ENCODE measurements around the gene GUCA1A.

Gene GUCA1A

DNA sequence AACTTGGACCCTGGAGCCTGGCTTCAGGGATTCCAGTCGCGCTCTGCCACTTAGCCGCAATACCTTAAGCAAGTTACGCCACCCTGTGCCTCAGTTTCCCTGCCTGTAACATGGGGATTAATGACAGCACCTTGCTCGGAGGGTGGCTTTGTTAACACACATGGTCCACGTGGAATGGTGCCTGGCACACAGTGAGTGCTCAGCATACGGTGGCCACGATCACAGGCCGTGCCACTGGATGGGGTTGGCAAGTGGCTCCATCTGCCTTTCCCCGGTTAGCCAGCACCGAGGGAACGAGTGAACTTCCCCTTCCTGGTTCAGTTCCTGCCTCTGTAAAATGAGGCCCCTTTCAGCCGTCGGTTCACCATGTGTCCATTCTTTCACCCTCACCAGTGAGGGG lies 47.9 kb upstream of the GUCA1A start:
- Histone ChIP-seq H3K4me3 (ENCODE audit: low read length, poor library complexity, severe bottlenecking) (no peak overlapping the region), H3K36me3 (ENCODE audit: insufficient read depth, low read length) (no peaks in the 10 kb centered on the region), H3F3A (ENCODE audit: low read depth) (no peaks in the 10 kb centered on the region), H3K79me2 (ENCODE audit: insufficient read depth, low read length) (no peaks in the 10 kb centered on the region), H3K9ac (ENCODE audit: low read depth, low read length, poor library complexity, severe bottlenecking) (no peak overlapping the region), H3K9me3 (ENCODE audit: insufficient read depth, low read depth, low read length) (no peaks in the 10 kb centered on the region), H3K4me1 (ENCODE audit: insufficient read depth, low read length, poor library complexity, severe bottlenecking) (no peaks in the 10 kb centered on the region), H3K4me2 (ENCODE audit: low read depth, low read length, poor library complexity, severe bottlenecking) (no peak overlapping the region), H4K20me1 (ENCODE audit: insufficient read depth, low read length, poor library complexity, severe bottlenecking) (no peaks in the 10 kb centered on the region), H3K9me2 (replicated peaks; ENCODE audit: low read depth, low read length) (no peaks in the 10 kb centered on the region), H2AFZ (ENCODE audit: low read length) (no peak overlapping the region), H3K27me3 (ENCODE audit: insufficient read depth, low read length, poor library complexity, severe bottlenecking) (no peaks in the 10 kb centered on the region)
- TF ChIP-seq, protein P1, sequence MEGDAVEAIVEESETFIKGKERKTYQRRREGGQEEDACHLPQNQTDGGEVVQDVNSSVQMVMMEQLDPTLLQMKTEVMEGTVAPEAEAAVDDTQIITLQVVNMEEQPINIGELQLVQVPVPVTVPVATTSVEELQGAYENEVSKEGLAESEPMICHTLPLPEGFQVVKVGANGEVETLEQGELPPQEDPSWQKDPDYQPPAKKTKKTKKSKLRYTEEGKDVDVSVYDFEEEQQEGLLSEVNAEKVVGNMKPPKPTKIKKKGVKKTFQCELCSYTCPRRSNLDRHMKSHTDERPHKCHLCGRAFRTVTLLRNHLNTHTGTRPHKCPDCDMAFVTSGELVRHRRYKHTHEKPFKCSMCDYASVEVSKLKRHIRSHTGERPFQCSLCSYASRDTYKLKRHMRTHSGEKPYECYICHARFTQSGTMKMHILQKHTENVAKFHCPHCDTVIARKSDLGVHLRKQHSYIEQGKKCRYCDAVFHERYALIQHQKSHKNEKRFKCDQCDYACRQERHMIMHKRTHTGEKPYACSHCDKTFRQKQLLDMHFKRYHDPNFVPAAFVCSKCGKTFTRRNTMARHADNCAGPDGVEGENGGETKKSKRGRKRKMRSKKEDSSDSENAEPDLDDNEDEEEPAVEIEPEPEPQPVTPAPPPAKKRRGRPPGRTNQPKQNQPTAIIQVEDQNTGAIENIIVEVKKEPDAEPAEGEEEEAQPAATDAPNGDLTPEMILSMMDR (conservative IDR thresholded peaks at IDR 0.05; ENCODE audit: low read length), result no peak
- no peak for TF ChIP-seq EZH2phosphoT487 (IDR thresholded peaks at IDR 0.05; ENCODE audit: borderline replicate concordance)

DNA sequence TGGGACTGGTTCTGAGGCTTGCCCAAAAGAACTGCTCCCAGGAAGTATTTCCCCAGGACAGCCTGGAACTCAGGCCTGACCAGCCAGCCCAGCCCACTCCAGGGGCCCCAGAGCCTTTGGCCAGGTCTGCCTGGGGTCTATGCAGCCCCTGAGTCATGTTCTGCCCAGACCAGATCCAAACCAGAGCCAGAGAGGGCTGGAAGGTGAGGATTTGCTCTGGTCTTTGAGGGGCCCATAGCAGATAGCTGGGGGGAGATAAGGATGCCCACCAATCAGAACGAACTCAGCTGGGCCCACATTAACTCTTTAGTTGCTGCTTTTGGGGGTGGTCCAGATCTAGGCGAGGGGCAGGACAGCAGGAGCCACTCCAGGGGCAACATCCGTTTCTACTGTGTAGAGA lies 47.5 kb upstream of the GUCA1A start:
- no peak overlapping the region for H3K9ac ChIP-seq (ENCODE audit: low read depth, low read length, poor library complexity, severe bottlenecking)
- no peaks in the 10 kb centered on the region for H3K79me2 ChIP-seq (ENCODE audit: insufficient read depth, low read length)

DNA sequence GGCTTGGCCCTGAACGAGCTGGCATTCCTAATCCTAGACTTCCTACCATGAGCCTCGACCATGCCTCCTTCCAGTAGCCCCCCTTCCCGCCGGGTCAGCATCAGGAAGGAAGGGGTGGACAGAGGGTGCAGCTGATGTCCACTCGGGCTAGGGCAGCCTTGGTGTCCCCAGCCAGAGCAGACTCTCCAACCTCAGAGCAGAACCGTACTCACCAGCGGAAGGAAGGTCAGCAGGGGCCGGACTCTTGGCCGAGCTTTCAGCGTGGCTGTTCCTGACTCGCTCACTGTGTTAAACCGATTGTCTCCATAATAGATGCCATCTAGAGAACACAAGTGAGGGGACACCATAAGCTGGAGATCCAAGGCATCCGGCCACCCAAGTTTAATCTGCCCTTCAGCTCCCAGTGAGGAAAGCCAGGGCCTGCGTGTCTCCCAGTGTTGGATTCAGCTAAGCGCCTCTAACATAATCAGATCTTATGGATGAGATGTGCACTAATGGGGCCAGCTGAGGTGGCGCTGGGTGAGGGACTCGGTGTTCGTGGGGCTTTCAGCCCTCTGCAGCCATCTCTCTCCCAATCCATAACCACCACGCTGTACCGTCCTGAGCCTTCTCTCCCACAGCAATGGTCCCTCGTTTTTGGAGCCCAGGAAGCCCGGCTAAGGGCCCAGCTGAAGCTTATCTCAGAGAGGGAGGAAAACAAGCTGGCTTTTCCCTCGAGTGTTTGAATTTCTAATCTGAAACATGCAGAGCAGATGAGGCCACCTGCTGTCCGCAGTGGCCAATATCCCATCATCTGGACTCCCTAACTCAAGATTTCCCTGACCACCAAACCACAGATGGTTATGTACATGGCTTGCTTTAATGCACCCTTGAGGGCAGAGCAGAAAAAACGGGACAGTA lies 44.5 kb upstream of the GUCA1A start:
- H3K9me3 ChIP-seq (ENCODE audit: insufficient read depth, low read depth, low read length), result no peaks in the 10 kb centered on the region
- no peaks in the 10 kb centered on the region for H3K4me1 ChIP-seq (ENCODE audit: insufficient read depth, low read length, poor library complexity, severe bottlenecking)
- H3K36me3 ChIP-seq (ENCODE audit: insufficient read depth, low read length), result no peaks in the 10 kb centered on the region
- no peak overlapping the region for H3K4me3 ChIP-seq (ENCODE audit: low read length, poor library complexity, severe bottlenecking)
- no peak overlapping the region for H3K4me2 ChIP-seq (ENCODE audit: low read depth, low read length, poor library complexity, severe bottlenecking)
- H3K27me3 ChIP-seq (ENCODE audit: insufficient read depth, low read length, poor library complexity, severe bottlenecking), result no peaks in the 10 kb centered on the region
- H3F3A ChIP-seq (ENCODE audit: low read depth), result no peaks in the 10 kb centered on the region
- H3K79me2 ChIP-seq (ENCODE audit: insufficient read depth, low read length), result no peaks in the 10 kb centered on the region
- TF ChIP-seq EZH2phosphoT487 (IDR thresholded peaks at IDR 0.05; ENCODE audit: borderline replicate concordance), result no peak
- TF ChIP-seq, protein P1 (conservative IDR thresholded peaks at IDR 0.05; ENCODE audit: low read length), result no peak
- H3K9me2 ChIP-seq (replicated peaks; ENCODE audit: low read depth, low read length), result no peaks in the 10 kb centered on the region
- H2AFZ ChIP-seq (ENCODE audit: low read length), result no peak overlapping the region
- H4K20me1 ChIP-seq (ENCODE audit: insufficient read depth, low read length, poor library complexity, severe bottlenecking), result no peaks in the 10 kb centered on the region
- H3K9ac ChIP-seq (ENCODE audit: low read depth, low read length, poor library complexity, severe bottlenecking), result no peak overlapping the region

More for the DNA sequence above, 47.5 kb upstream of the GUCA1A start:
- no peaks in the 10 kb centered on the region for H3K9me2 ChIP-seq (replicated peaks; ENCODE audit: low read depth, low read length)
- H3K4me1 ChIP-seq (ENCODE audit: insufficient read depth, low read length, poor library complexity, severe bottlenecking), result no peaks in the 10 kb centered on the region
- H3K4me3 ChIP-seq (ENCODE audit: low read length, poor library complexity, severe bottlenecking), result no peak overlapping the region
- no peaks in the 10 kb centered on the region for H3K36me3 ChIP-seq (ENCODE audit: insufficient read depth, low read length)
- H3K4me2 ChIP-seq (ENCODE audit: low read depth, low read length, poor library complexity, severe bottlenecking), result no peak overlapping the region
- no peaks in the 10 kb centered on the region for H3K9me3 ChIP-seq (ENCODE audit: insufficient read depth, low read depth, low read length)
- H2AFZ ChIP-seq (ENCODE audit: low read length), result no peak overlapping the region
- H3K27me3 ChIP-seq (ENCODE audit: insufficient read depth, low read length, poor library complexity, severe bottlenecking), result no peaks in the 10 kb centered on the region
- no peaks in the 10 kb centered on the region for H3F3A ChIP-seq (ENCODE audit: low read depth)
- TF ChIP-seq EZH2phosphoT487 (IDR thresholded peaks at IDR 0.05; ENCODE audit: borderline replicate concordance), result no peak
- TF ChIP-seq, protein P1 (conservative IDR thresholded peaks at IDR 0.05; ENCODE audit: low read length), result no peak
- H4K20me1 ChIP-seq (ENCODE audit: insufficient read depth, low read length, poor library complexity, severe bottlenecking), result no peaks in the 10 kb centered on the region
